SK-N-SH treated with all-trans-retinoic acid at 6 μM for 48 hours (cell line): ENCODE results near the gene IKBKG.

Experiments
- ARNTL ChIP-seq: fragments of 450-650 bp; formaldehyde crosslinking; IDR thresholded peaks from 2 replicates; pipeline ENCODE4 v1.5.0; 2020; ENCODE audit warnings: low read depth, mild to moderate bottlenecking, moderate library complexity, borderline replicate concordance
- BACH2 ChIP-seq: fragments of 250-450 bp; sonication (Bioruptor Pico); IDR thresholded peaks from 2 replicates; pipeline ENCODE4 v1.9.0; 2021; ENCODE audit warnings: mild to moderate bottlenecking, borderline replicate concordance
- TCF4 ChIP-seq: fragments of 250-450 bp; sonication (Bioruptor Pico); IDR thresholded peaks from 2 replicates; pipeline ENCODE4 v1.8.0; 2021; ENCODE audit warnings: mild to moderate bottlenecking, moderate library complexity, borderline replicate concordance
- ZC3H10 ChIP-seq: fragments of 250-450 bp; sonication (Bioruptor Pico); IDR thresholded peaks from 2 replicates; pipeline ENCODE4 v1.5.1; 2021; ENCODE audit warnings: mild to moderate bottlenecking, moderate library complexity
- ZNF8 ChIP-seq: fragments of 450-650 bp; formaldehyde crosslinking; IDR thresholded peaks from 2 replicates; pipeline ENCODE4 v1.5.0; 2020; ENCODE audit warnings: mild to moderate bottlenecking, moderate library complexity
- TF ChIP-seq, protein P1 (sequence below): fragments of 250-450 bp; sonication (Bioruptor Pico); IDR thresholded peaks from 2 replicates; pipeline ENCODE4 v1.5.1; 2020; ENCODE audit warnings: low read depth, mild to moderate bottlenecking, moderate library complexity
- TF ChIP-seq, protein P2 (sequence below): fragments of 250-450 bp; sonication (Bioruptor Pico); IDR thresholded peaks from 2 replicates; pipeline ENCODE4 v1.8.0; 2021; ENCODE audit warnings: low read depth, mild to moderate bottlenecking, moderate library complexity, borderline replicate concordance

DNA sequence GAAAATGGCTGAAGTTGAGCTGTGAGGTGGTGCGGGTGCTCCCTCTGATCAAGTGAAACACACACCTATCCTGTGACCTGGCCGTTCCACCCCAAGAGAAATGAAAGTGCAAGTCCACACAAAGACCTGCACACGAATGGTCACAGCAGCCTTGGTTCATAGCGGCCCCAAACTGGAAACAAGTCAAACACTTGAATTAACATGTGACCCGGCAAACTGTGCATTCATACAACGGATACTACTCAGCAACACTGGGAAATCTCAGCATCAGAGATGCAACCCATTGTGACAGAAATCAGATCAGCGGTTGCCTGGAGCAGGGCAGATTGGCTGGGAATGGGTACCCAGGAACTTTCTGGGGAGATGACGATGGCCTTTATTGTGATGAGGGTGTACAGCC is 8.3 kb upstream of the IKBKG start:
- no peak for TF ChIP-seq TCF4 (CRISPR knock-in tag)
- TF ChIP-seq BACH2: no peak
- TF ChIP-seq, protein P1, sequence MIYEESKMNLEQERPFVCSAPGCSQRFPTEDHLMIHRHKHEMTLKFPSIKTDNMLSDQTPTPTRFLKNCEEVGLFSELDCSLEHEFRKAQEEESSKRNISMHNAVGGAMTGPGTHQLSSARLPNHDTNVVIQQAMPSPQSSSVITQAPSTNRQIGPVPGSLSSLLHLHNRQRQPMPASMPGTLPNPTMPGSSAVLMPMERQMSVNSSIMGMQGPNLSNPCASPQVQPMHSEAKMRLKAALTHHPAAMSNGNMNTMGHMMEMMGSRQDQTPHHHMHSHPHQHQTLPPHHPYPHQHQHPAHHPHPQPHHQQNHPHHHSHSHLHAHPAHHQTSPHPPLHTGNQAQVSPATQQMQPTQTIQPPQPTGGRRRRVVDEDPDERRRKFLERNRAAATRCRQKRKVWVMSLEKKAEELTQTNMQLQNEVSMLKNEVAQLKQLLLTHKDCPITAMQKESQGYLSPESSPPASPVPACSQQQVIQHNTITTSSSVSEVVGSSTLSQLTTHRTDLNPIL (CRISPR knock-in tag): no peak
- no peak for TF ChIP-seq ZNF8
- TF ChIP-seq ZC3H10 (CRISPR knock-in tag): no peak
- TF ChIP-seq ARNTL (CRISPR knock-in tag): no peak
- TF ChIP-seq, protein P2, sequence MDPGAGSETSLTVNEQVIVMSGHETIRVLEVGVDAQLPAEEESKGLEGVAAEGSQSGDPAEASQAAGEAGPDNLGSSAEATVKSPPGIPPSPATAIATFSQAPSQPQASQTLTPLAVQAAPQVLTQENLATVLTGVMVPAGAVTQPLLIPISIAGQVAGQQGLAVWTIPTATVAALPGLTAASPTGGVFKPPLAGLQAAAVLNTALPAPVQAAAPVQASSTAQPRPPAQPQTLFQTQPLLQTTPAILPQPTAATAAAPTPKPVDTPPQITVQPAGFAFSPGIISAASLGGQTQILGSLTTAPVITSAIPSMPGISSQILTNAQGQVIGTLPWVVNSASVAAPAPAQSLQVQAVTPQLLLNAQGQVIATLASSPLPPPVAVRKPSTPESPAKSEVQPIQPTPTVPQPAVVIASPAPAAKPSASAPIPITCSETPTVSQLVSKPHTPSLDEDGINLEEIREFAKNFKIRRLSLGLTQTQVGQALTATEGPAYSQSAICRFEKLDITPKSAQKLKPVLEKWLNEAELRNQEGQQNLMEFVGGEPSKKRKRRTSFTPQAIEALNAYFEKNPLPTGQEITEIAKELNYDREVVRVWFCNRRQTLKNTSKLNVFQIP (CRISPR knock-in tag): no peak
